Keratinocyte (primary cell): ENCODE data around the gene ERGIC1. TPM values are rescaled to one million over a fixed set of nuclear protein-coding genes. Genes with fewer than 3 reads are reported as not detected.
A peak's percentile ranks its signal among the peaks of the same experiment; 100 is the strongest.

Experiments
- DNase-seq: peaks from one replicate; pipeline ENCODE4 v3.0.0-alpha.2; 2011; ENCODE audit warnings: low read depth, missing footprints, low spot score
- FAIRE-seq: peaks from 2 replicates; lab custom pipeline; 2011; peaks lifted over from hg19 to GRCh38; lab: Jason Lieb, UNC
- H2AFZ ChIP-seq: 2 replicates; pipeline ENCODE4 v1.6.0; 2012; ENCODE audit warnings: low read length, control low read depth, inconsistent platforms; ENCODE audit not compliant: control insufficient read depth
- H3K27ac ChIP-seq: 2 replicates; pipeline ENCODE4 v1.5.1; 2011; ENCODE audit warnings: low read length; ENCODE audit not compliant: control insufficient read depth, insufficient read depth
- H3K27me3 ChIP-seq: 3 replicates; pipeline ENCODE4 v1.6.0; 2011; ENCODE audit warnings: low read length; ENCODE audit not compliant: control insufficient read depth, insufficient read depth; ENCODE audit errors: extremely low read depth
- H3K36me3 ChIP-seq, 2 experiments: 2 replicates in 1 of 2; 3 replicates in 1 of 2; pipeline ENCODE4 v1.5.1; 2011; ENCODE audit warnings: low read length in 2 of 2, mild to moderate bottlenecking in 1 of 2; ENCODE audit not compliant: control insufficient read depth in 2 of 2, insufficient read depth in 2 of 2; ENCODE audit errors: extremely low read depth in 1 of 2
- H3K4me1 ChIP-seq: 3 replicates; pipeline ENCODE4 v1.5.1; 2011; ENCODE audit warnings: low read length; ENCODE audit not compliant: control insufficient read depth, insufficient read depth; ENCODE audit errors: extremely low read depth
- H3K4me2 ChIP-seq: 3 replicates; pipeline ENCODE4 v1.6.0; 2011; ENCODE audit warnings: low read depth, low read length; ENCODE audit not compliant: control insufficient read depth, insufficient read depth; ENCODE audit errors: extremely low read depth
- H3K4me3 ChIP-seq, 3 experiments: fragments of 200-600 bp in 1 of 3; sonication (generic) in 1 of 3; 2 replicates in 2 of 3; 3 replicates in 1 of 3; pipeline ENCODE4 v1.5.1; 2011 to 2016; ENCODE audit warnings: low read length in 3 of 3, mild to moderate bottlenecking in 3 of 3, control low read depth in 2 of 3, inconsistent platforms in 1 of 3, low read depth in 1 of 3, mixed read lengths in 1 of 3, mixed run types in 1 of 3, moderate library complexity in 1 of 3; ENCODE audit not compliant: control insufficient read depth in 2 of 3, insufficient read depth in 2 of 3; ENCODE audit errors: extremely low read depth in 1 of 3
- H3K79me2 ChIP-seq: 2 replicates; pipeline ENCODE4 v1.6.0; 2012; ENCODE audit warnings: low read length; ENCODE audit not compliant: control insufficient read depth, insufficient read depth
- H3K9ac ChIP-seq: 3 replicates; pipeline ENCODE4 v1.6.0; 2011; ENCODE audit warnings: low read length; ENCODE audit not compliant: control insufficient read depth, insufficient read depth; ENCODE audit errors: extremely low read depth
- H3K9me1 ChIP-seq: 3 replicates; pipeline ENCODE4 v1.6.0; 2011; ENCODE audit warnings: low read length; ENCODE audit not compliant: control insufficient read depth, insufficient read depth; ENCODE audit errors: extremely low read depth
- H3K9me3 ChIP-seq: 2 replicates; pipeline ENCODE4 v1.5.1; 2012; ENCODE audit warnings: low read depth, low read length; ENCODE audit not compliant: control insufficient read depth
- H4K20me1 ChIP-seq: 3 replicates; pipeline ENCODE4 v1.6.0; 2011; ENCODE audit warnings: low read length; ENCODE audit not compliant: control insufficient read depth, insufficient read depth; ENCODE audit errors: extremely low read depth
- CTCF ChIP-seq, 3 experiments: IDR thresholded peaks in 1 of 3; conservative IDR thresholded peaks in 1 of 3; optimal IDR thresholded peaks in 1 of 3; 2 replicates in 2 of 3; 3 replicates in 1 of 3; pipeline versions ENCODE3 to v1.5.1; 2011; ENCODE audit warnings: low read length in 3 of 3, mild to moderate bottlenecking in 3 of 3, moderate library complexity in 2 of 3, control low read depth in 1 of 3, inconsistent platforms in 1 of 3; ENCODE audit not compliant: insufficient read depth in 2 of 3; ENCODE audit errors: extremely low read depth in 1 of 3
- EZH2 ChIP-seq: IDR thresholded peaks from one replicate; pipeline ENCODE4 v1.6.1; 2012; ENCODE audit warnings: inconsistent platforms, mild to moderate bottlenecking, low read length, moderate library complexity
- dilution Hi-C: fragments of 300-500 bp; cut with MboI; formaldehyde crosslinking; loops from one replicate; pipeline ENCODE4 v1.7.0; 2020; ENCODE audit warnings: low sequenced_read_pairs; ENCODE audit not compliant: extremely low pct_ligation_motif_present
- polyA plus RNA-seq, 5 experiments: library from polyadenylated mRNA; depleted of rRNA in 3 of 5; stranded (reverse) in 3 of 5; stranded (forward) in 1 of 5; unstranded in 1 of 5; fragments of >200 nt; gene quantifications; 1 replicate in 1 of 5; 2 replicates in 3 of 5; 3 replicates in 1 of 5; pipeline versions ENCODE4 v1.2.1 to v1.2.3, GENCODE V29; 2011 to 2012; ENCODE audit warnings: missing spikeins in 2 of 5, low read depth in 1 of 5, low replicate concordance in 1 of 5

The ERGIC1 gene
- polyA plus RNA-seq, 1 donor (not counting 4 experiments of a cell fraction or from before 2014, with no cell fraction given), result 93.4 TPM

GRCh38 chr5:172956228-172956627 is 122.2 kb downstream of the ERGIC1 start:
- no peak for DNase-seq
- TF ChIP-seq EZH2, result no peak
- no peak for TF ChIP-seq CTCF (optimal IDR thresholded peaks at IDR 0.05 in 1 of 3, IDR thresholded peaks at IDR 0.05 in 1 of 3, conservative IDR thresholded peaks at IDR 0.05 in 1 of 3; ENCODE audit: extremely low read depth in 1 of 3, insufficient read depth in 2 of 3, low read length in 3 of 3)
- H3K9ac ChIP-seq, result no peak overlapping the region
- H3K4me2 ChIP-seq, result no peak overlapping the region
- no peaks in the 10 kb centered on the region for H4K20me1 ChIP-seq
- peak overlapping the region; percentile 52 for H3K27ac ChIP-seq
- H3K9me1 ChIP-seq, result no peaks in the 10 kb centered on the region
- H3K4me3 ChIP-seq, result no peak overlapping the region
- peaks cover 42% of the 10 kb centered on the region for H3K4me1 ChIP-seq
- no peaks in the 10 kb centered on the region for H3K9me3 ChIP-seq
- dilution Hi-C loops, result no loop called here
- H2AFZ ChIP-seq, result no peak overlapping the region
- H3K79me2 ChIP-seq, result peaks cover 19% of the 10 kb centered on the region
- H3K27me3 ChIP-seq, result no peaks in the 10 kb centered on the region
- H3K36me3 ChIP-seq, result peaks cover 0 to under 1% of the 10 kb centered on the region in 2 experiments
- FAIRE-seq, result no peak

DNA sequence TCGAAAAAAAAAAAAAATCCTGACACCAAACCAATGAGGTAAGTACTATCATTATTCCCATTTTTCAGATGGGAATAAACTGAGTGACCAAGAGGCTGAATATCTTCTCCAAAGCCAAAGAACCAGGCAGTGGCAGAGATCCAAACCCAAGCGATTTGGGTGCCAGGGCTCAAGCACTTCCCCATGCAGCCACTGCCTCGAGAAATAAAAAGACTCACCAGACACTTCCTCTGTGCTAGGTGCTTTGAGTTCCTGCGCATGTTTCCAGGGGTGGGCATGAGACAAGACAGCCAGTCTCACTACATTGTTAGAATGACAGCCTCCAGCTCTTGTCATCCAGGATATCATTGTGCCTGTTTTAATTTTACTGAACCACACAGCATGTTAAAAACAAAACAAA is 122.9 kb downstream of the ERGIC1 start:
- peaks cover 0 to 4% of the 10 kb centered on the region in 2 experiments for H3K36me3 ChIP-seq
- no peak overlapping the region for H3K9ac ChIP-seq
- no peak overlapping the region for H2AFZ ChIP-seq
- H3K9me1 ChIP-seq, result no peaks in the 10 kb centered on the region
- DNase-seq (no peak), FAIRE-seq (no peak)
- no peaks in the 10 kb centered on the region for H3K9me3 ChIP-seq
- TF ChIP-seq EZH2 (no peak), CTCF (optimal IDR thresholded peaks at IDR 0.05 in 1 of 3, IDR thresholded peaks at IDR 0.05 in 1 of 3, conservative IDR thresholded peaks at IDR 0.05 in 1 of 3; ENCODE audit: extremely low read depth in 1 of 3, insufficient read depth in 2 of 3, low read length in 3 of 3) (no peak)
- no peak overlapping the region for H3K4me2 ChIP-seq
- H3K27me3 ChIP-seq, result no peaks in the 10 kb centered on the region
- dilution Hi-C loops, result no loop called here
- H3K4me1 ChIP-seq, result peaks cover 40% of the 10 kb centered on the region
- peaks cover 19% of the 10 kb centered on the region for H3K79me2 ChIP-seq
- H4K20me1 ChIP-seq, result no peaks in the 10 kb centered on the region
- no peak overlapping the region for H3K4me3 ChIP-seq
- H3K27ac ChIP-seq, result no peak overlapping the region
